Lung microvascular endothelial cell (primary cell): ENCODE results near the gene TMEM88. TPM values are rescaled to one million over a fixed set of nuclear protein-coding genes. Genes with fewer than 3 reads are reported as not detected.
"Not testable (repeated sequence)": the region's sequence is repeated elsewhere in the genome, so short reads cannot be mapped to it uniquely, and the experiment has no call there.

Experiments
- DNase-seq, 2 donors: peaks; one replicate each; pipeline versions ENCODE4 v3.0.0 to v3.0.0-alpha.2; 2010; ENCODE audit warnings: low read depth in 2 of 2
- total RNA-seq: library from RNA; depleted of rRNA; stranded (reverse); fragments of >200 nt; gene quantifications from 2 replicates; pipeline ENCODE4 v1.2.1, GENCODE V29; 2014

TMEM88 gene, protein sequence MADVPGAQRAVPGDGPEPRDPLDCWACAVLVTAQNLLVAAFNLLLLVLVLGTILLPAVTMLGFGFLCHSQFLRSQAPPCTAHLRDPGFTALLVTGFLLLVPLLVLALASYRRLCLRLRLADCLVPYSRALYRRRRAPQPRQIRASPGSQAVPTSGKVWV
- total RNA-seq = 7.1 and 22.7 TPM in 2 replicates

- DNase-seq = peak; percentile 34 to 49
Observed at GRCh38 chr17:7854851-7855659, at the start of gene TMEM88. TSS of gene TMEM88 (plus strand) at chr17:7855066. CDS start at chr17:7855075, 9 bp downstream.

DNA sequence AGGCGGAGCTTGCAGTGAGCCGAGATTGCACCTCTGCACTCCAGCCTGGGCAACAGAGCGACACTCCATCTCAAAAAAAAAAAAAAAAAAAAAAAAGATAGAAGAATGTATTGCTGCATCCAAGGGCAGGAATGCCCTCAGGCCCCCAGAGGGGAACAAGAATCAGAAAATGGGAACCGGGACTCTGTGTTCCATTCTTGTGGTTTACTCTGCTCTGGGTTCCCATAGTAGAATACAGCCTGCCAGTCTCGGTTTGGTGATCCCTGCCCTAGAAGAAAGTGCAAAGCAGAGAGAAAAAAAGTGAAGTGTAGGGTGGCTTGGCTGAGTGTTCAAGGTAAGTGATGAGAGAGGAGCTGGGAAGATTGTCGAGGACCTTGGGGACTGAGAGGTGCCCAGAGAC, 48.3 kb upstream of the TMEM88 start:
- no peak for DNase-seq

GRCh38 chr17:7807206-7807605, 47.7 kb upstream of the TMEM88 start:
- no peak for DNase-seq

DNA sequence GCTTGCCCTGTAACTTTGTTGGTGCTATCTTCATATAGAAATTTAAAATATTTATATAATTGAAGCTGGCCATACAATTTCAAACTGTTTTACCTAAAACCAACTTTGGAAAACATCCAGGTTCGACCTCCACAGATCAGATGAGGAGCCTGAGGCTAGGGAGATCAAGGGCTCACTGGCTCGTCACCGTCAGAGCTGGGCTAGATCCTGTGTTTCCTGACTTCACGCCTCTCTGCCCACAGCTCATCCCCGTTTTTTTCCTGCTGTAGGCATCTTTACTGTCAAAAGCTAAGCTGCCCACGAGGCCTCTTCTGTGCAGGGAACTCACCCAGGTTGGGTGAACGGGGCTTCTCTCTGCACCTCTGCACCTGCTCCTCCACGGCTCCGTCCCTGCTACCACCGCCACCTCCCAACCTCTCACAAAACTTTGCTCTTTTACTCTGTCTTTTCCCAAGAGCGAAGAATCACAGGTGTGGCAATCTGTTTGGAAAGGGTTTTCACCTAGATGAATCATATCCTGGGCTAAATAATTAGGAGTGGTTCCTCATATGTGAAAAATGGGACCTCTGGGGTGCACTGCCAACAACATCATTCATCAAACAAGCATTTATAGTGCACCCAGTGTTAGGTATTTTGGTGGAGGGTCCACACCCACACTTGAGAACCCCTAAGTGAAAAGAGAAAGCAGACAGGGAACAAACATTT, 45.6 kb upstream of the TMEM88 start:
- no peak for DNase-seq

GRCh38 chr17:7809791-7810343, 45.0 kb upstream of the TMEM88 start:
- not testable (repeated sequence) for DNase-seq

- DNase-seq = no peak
Observed at GRCh38 chr17:7811251-7811650, 43.6 kb upstream of the TMEM88 start.

DNA sequence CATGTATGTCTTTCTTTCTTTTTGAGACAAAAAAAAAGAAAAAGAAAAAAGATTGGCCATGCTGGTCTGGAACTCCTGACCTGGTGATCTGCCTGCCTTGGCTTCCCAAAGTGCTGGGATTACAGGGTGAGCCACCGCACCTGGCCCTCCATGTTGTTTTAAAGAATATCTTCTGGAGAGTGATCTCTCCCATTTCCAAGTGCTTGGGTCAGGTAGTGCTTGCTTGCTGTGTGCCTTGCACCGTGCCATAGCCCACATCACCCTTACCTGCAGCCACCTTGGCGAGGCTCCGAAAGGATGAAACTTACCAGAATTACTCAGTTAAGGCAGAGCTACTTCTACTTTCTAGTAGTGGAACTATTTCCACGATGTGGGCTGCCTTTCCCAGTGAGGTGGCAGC, 39.9 kb upstream of the TMEM88 start:
- no peak for DNase-seq

DNA sequence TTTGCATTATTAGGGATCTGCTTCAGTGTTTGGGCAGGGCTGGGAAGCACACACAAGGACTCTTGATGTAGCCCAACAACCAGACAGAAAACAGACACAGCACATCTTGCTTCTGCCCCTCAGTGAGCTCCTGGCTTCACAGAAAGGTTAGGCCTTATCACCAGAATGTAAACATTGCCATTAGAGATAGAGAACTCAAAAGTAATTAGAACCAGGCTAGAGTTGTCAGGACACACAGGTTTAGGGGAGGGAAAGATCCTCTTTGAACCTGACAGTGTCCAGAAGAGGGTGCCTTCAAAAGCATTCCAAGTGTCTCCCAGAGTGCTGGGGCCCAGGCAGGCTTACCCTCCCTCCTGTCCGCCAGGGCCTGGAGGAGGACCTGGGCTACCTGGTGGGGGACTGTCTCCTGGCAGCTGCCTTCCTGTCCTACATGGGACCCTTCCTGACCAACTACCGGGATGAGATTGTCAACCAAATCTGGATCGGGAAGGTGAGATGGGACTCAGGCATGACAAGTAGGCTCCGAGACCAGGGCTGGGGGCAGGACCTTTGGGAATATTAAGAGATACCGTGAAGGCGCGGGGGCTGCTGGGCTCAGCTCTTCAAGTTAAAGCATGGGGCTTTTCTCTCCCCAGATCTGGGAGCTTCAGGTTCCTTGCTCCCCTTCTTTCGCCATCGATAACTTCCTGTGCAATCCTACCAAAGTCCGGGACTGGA, 37.8 kb upstream of the TMEM88 start:
- no peak for DNase-seq

DNA sequence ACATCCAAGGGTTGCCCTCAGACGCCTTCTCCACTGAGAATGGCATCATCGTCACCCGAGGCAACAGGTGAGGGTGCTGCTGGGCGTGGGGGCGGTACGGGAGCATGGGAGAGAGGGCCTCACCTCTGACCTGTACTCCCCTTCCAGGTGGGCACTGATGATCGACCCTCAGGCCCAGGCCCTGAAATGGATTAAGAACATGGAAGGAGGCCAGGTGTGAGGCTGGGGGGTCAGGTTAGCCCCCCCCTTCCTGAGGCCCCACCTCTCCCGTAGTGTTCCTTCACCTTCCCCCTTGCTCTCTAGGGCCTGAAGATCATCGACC, 37.3 kb upstream of the TMEM88 start:
- DNase-seq = no peak

DNA sequence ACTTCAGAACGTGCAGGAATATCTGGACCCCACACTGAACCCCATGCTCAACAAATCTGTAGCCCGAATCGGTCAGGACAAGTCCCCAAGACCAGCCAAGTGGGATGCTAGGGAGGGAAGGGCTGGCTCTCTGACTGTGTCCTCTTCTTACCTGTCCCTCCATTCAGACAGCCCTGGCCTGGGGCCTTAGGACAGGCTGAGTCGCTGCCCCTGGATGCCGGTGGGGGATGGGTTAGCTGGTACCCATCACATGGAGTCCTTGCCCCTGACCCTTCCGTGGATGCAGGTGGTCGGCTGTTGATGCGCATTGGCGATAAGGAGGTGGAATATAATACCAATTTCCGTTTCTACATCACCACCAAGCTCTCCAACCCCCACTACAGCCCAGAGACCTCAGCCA, 36.8 kb upstream of the TMEM88 start:
- no peak for DNase-seq

GRCh38 chr17:7818746-7819645, 35.9 kb upstream of the TMEM88 start:
- no peak for DNase-seq

DNA sequence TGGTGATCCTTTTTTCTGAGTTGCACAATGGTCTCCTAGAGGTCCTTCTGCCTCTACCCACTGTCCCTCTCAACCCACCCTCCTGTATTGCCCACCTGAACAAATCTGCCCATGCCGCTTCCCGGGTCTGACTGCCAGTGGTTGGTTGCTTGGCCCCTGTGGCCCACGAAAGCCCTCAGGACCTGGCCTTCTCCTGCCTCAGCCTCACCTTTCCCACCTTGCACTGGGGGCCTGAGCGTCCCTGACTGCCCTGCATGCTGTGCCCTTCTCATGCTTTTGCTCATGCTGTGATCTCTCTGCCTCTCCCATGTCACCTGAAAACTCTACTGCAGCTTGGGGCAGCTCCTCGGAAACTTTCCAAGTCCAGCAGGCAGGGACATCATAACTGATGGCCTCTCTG, 34.6 kb upstream of the TMEM88 start:
- no peak for DNase-seq

DNA sequence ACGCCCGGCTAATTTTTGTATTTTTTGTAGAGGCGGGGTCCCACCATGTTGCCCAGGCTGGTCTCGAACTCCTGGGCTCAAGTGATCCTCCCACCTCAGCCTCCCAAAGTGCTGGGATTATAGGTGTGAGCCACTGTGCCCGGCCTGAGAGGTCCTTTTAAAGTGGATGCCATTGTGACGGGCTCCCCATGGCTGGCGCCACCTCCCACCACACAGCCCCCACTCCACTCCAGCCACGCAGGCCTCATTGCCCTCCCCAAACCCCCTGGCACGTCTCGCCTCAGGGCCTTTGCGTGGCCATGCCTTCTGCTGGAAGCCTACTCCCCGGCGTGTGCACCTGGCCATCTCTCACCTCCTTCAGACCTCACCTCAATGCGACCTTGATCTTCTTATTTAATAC, 32.7 kb upstream of the TMEM88 start:
- no peak for DNase-seq

DNA sequence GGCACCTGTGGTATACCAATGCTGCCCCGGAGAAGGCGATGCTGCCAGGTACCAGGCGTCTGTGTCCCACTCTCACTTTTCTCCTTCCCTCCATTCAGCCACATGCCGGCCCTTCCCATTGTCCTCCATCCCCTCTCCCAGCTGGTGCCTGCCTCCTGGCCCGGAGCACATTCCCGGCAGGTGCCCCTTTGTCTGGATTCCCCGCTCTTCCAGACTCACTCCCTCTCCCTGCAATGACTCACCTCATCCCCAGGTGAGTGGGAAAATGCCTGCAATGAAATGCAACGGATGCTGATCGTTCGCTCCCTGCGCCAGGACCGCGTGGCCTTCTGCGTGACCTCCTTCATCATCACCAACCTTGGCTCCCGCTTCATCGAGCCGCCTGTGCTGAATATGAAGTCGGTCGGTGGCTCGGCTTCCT, 31.3 kb upstream of the TMEM88 start:
- DNase-seq = no peak

DNA sequence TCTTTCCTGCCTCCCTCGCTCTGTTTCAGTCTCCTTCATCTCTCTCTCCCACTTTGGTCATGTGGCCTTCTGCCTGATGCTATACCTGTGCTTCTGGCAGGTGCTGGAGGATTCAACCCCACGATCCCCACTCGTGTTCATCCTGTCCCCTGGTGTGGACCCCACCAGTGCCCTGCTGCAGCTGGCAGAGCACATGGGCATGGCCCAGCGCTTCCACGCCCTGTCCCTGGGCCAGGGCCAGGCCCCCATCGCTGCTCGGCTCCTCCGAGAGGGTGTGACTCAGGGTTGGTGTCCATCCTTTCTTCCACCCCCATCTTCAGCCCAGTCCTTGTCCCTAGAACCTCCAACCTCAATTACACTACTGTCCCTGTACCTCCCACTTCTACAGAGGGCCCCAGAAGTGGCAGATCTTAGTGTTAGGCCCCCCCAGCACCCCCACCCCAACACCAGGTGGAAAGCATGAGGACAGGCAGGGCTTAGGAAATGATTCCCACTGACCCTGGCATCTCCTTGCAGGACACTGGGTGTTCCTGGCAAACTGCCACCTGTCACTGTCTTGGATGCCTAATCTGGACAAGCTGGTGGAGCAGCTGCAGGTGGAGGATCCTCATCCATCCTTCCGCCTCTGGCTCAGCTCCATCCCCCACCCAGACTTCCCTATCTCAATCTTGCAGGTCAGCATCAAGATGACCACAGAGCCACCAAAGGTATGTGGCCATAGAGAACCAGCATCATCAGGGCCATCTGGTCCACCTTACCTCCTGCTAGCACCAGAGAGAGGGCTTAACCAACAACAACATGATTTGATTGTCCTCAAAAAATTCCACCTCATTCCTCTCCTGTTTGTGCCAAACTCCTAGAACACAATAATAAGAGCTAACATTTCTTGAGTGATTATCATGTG, 30.6 kb upstream of the TMEM88 start:
- no peak for DNase-seq

GRCh38 chr17:7825206-7825990, 29.5 kb upstream of the TMEM88 start:
- DNase-seq = no peak

DNA sequence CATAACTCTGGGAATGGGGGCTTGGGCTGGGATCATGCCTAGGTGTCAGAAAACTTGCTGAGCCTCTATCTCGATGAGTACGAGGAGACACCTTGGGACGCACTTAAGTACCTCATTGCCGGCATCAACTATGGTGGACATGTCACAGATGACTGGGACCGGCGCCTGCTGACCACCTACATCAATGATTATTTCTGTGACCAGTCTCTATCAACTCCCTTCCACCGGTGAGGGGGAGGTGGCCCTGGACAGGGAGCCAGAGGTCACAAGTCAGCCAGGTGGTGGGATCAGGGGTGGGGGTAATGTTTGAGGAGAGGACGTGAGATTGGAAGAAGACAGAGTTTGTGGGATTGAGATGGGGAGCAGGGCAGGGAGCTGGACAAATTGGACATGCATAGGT, 24.2 kb upstream of the TMEM88 start:
- DNase-seq = no peak

GRCh38 chr17:7831233-7831632, 23.6 kb upstream of the TMEM88 start:
- no peak for DNase-seq

DNA sequence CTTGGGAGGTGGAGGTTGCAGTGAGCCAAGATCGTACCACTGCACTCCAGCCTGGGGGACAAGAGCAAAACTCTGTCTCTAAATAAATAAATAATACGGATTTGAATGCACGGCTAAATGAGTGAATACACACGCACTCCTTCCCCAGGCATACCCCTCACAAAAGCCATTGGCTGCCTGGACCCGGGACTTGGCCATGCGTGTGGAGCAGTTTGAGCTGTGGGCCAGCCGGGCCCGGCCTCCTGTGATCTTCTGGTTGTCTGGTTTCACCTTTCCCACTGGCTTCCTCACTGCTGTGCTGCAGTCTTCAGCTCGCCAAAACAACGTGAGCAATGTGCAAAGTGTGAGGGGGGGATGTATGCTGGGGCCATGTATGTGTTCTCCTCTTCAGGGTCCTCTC, 22.4 kb upstream of the TMEM88 start:
- no peak for DNase-seq
